GM11168 (cell line): Measurements from ENCODE around the gene HNRNPA2B1.
"Not testable (repeated sequence)": the region's sequence is repeated elsewhere in the genome, so short reads cannot be mapped to it uniquely, and the experiment has no call there.

Source experiments
- in situ Hi-C: fragments of 300-500 bp; cut with MboI; formaldehyde crosslinking; loops from one replicate; pipeline ENCODE4 v1.12.0; 2022; ENCODE audit warnings: low sequenced_read_pairs; ENCODE audit not compliant: unreplicated experiment

Gene HNRNPA2B1

GRCh38 chr7:26169271-26169670, 31.3 kb downstream of the HNRNPA2B1 start:
- in situ Hi-C loops, result no loop called here

GRCh38 chr7:26168458-26169023, 32.0 kb downstream of the HNRNPA2B1 start:
- in situ Hi-C loops, result no loop called here

GRCh38 chr7:26167303-26167934, 33.1 kb downstream of the HNRNPA2B1 start:
- in situ Hi-C loops, result no loop called here

GRCh38 chr7:26166684-26167266, 33.8 kb downstream of the HNRNPA2B1 start:
- in situ Hi-C loops, result no loop called here

- in situ Hi-C loops, result no loop called here
These were observed 34.4 kb downstream of the HNRNPA2B1 start for GRCh38 chr7:26165950-26166683.

- in situ Hi-C loops, result not testable (repeated sequence)
These were observed 36.7 kb downstream of the HNRNPA2B1 start for GRCh38 chr7:26163804-26164203.

- in situ Hi-C loops, result no loop called here
These were observed 38.1 kb downstream of the HNRNPA2B1 start for GRCh38 chr7:26162431-26162830.

GRCh38 chr7:26160896-26161295, 39.6 kb downstream of the HNRNPA2B1 start:
- in situ Hi-C loops, result no loop called here

GRCh38 chr7:26159243-26159642, 41.3 kb downstream of the HNRNPA2B1 start:
- in situ Hi-C loops, result no loop called here

- in situ Hi-C loops, result no loop called here
These were observed 42.9 kb downstream of the HNRNPA2B1 start for GRCh38 chr7:26157520-26158105.

- in situ Hi-C loops, result no loop called here
These were observed 43.8 kb downstream of the HNRNPA2B1 start for GRCh38 chr7:26156451-26157420.

GRCh38 chr7:26155531-26156375, 44.8 kb downstream of the HNRNPA2B1 start:
- in situ Hi-C loops, result no loop called here

GRCh38 chr7:26153823-26154783, 46.4 kb downstream of the HNRNPA2B1 start:
- in situ Hi-C loops, result no loop called here

GRCh38 chr7:26153241-26153822, 47.2 kb downstream of the HNRNPA2B1 start:
- in situ Hi-C loops, result no loop called here

- in situ Hi-C loops, result not testable (repeated sequence)
These were observed 47.7 kb downstream of the HNRNPA2B1 start for GRCh38 chr7:26152782-26153240.

GRCh38 chr7:26151953-26152781, 48.4 kb downstream of the HNRNPA2B1 start, which contains the start of gene NFE2L3:
NFE2L3 (plus strand) TSS chr7:26152198; CDS start chr7:26152499, 301 bp downstream.
- in situ Hi-C loops, result no loop called here
